ENCODE measurements around the gene CDH22.

Gene CDH22

GRCh38 chr20:46302106-46302505, 6.2 kb downstream of the CDH22 start:
- TF ChIP-seq, protein P1, sequence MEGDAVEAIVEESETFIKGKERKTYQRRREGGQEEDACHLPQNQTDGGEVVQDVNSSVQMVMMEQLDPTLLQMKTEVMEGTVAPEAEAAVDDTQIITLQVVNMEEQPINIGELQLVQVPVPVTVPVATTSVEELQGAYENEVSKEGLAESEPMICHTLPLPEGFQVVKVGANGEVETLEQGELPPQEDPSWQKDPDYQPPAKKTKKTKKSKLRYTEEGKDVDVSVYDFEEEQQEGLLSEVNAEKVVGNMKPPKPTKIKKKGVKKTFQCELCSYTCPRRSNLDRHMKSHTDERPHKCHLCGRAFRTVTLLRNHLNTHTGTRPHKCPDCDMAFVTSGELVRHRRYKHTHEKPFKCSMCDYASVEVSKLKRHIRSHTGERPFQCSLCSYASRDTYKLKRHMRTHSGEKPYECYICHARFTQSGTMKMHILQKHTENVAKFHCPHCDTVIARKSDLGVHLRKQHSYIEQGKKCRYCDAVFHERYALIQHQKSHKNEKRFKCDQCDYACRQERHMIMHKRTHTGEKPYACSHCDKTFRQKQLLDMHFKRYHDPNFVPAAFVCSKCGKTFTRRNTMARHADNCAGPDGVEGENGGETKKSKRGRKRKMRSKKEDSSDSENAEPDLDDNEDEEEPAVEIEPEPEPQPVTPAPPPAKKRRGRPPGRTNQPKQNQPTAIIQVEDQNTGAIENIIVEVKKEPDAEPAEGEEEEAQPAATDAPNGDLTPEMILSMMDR (IDR thresholded peaks at IDR 0.05; ENCODE audit: extremely low read depth, insufficient read depth, missing control alignments) = no peak
- in situ Hi-C loops (cut with MboI; ENCODE audit: low pct_unique_long_range_greater_than_20kb, low sequenced_read_pairs, unreplicated experiment) = no loop called here
- no peak for DNase-seq (ENCODE audit: low spot score)

DNA sequence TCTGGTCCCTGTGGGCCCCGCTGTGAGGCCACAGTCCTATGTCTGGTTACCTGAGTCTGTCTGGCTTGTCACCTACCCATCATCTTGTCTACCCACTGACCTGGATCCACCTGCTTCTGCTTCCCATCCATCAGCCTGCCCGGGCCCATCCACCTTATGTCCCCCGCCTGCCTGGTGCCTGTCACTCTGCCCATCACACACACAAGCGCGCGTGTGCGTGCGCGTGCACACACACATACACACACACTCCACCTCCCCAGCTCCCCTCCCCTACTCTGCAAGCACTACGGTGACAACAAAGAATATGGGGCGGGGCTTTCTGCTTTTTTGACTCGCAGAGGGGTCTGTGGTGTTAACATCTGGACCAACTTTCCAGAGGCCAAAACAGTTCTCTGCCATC, 8.0 kb downstream of the CDH22 start:
- TF ChIP-seq, protein P1 (IDR thresholded peaks at IDR 0.05; ENCODE audit: extremely low read depth, insufficient read depth, missing control alignments) = no peak
- DNase-seq (ENCODE audit: low spot score) = no peak
- in situ Hi-C loops (cut with MboI; ENCODE audit: low pct_unique_long_range_greater_than_20kb, low sequenced_read_pairs, unreplicated experiment) = no loop called here

DNA sequence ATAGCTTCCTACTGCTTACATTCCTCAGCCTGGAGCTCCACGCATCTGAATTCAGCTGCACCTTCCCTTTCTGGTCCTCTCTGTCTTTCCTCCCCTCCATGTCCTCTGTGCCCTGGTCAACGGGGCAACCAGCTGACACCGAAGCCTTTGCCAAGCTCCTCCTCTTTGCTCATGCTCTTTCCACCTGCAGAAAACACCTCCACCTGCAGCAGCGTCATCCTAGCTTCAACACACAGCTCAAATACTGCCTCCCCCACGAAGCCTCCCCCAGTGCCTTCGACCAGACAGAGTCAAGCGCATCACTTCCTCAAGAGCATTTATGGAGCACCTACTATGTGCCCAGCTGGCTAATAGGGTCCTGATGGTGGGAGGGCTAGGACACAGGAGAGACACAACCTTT, 9.2 kb downstream of the CDH22 start:
- DNase-seq (ENCODE audit: low spot score) = no peak
- TF ChIP-seq, protein P1 (IDR thresholded peaks at IDR 0.05; ENCODE audit: extremely low read depth, insufficient read depth, missing control alignments) = no peak
- in situ Hi-C loops (cut with MboI; ENCODE audit: low pct_unique_long_range_greater_than_20kb, low sequenced_read_pairs, unreplicated experiment) = no loop called here

GRCh38 chr20:46298374-46298773, 9.9 kb downstream of the CDH22 start:
- no peak for DNase-seq (ENCODE audit: low spot score)
- TF ChIP-seq, protein P1 (IDR thresholded peaks at IDR 0.05; ENCODE audit: extremely low read depth, insufficient read depth, missing control alignments) = no peak
- in situ Hi-C loops (cut with MboI; ENCODE audit: low pct_unique_long_range_greater_than_20kb, low sequenced_read_pairs, unreplicated experiment) = no loop called here

DNA sequence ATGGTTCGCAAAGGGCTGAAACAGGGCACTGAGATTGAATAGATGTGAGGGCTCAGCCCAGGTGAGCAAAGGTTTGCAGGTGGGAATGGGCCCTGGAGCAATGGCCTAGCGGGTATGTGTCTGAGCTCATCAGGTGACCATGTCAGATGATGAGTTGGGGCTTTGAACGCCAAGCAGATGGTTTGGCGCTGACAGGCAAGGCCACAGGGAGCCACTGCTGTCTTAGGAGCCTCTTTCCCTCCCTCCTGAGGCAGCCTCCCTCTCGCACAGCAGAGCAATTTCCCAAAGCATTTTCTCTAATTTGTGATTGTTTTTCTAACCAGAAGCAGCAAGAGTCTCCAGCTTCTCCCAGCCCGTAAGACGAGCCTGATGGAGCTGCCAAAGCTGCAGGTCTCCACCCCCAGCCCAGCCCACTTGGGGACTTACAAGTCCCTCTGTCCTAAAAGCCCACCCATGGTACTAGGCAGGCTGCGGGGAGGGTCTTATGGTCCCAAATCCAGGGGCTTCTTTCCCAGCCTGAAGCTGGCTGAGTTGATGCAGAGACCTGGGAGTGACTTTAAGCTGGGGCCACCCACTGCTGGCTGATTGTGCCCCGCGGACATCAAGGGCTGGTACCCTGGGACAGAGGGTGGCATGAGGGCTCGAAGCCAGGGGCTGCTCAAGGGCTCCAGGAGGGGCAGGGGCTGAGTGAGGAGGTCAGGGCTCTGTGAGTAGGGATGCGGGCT, 11.6 kb downstream of the CDH22 start:
- in situ Hi-C loops (cut with MboI; ENCODE audit: low pct_unique_long_range_greater_than_20kb, low sequenced_read_pairs, unreplicated experiment) = no loop called here
- DNase-seq (ENCODE audit: low spot score) = no peak
- TF ChIP-seq, protein P1 (IDR thresholded peaks at IDR 0.05; ENCODE audit: extremely low read depth, insufficient read depth, missing control alignments) = no peak

DNA sequence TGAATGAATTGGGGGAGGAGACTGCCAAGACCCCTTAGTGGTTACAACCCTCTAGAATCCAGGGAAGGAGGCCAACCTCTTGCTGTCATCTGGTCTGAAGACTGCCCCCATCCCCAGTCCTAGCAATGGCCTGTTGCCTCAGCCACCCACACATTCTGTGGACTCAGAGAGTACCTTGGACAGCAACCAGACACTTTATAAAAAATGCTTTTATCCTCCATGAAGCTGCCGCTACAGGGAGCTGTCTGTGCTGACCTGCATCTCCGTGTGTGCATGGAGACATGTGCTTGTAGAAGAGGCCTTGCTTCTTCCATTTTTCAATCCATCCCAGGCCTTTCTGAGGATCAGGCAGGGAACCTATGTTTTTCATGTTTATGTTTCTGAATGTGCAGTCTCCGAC, 15.2 kb downstream of the CDH22 start:
- TF ChIP-seq, protein P1 (IDR thresholded peaks at IDR 0.05; ENCODE audit: extremely low read depth, insufficient read depth, missing control alignments) = no peak
- no peak for DNase-seq (ENCODE audit: low spot score)
- in situ Hi-C loops (cut with MboI; ENCODE audit: low pct_unique_long_range_greater_than_20kb, low sequenced_read_pairs, unreplicated experiment) = no loop called here

Data from GM13977 (cell line).